AG08396 (cell line): ENCODE measurements around the gene RYR3.
A peak's percentile ranks its signal among the peaks of the same experiment; 100 is the strongest.

Experiments used
- DNase-seq: peaks from one replicate; pipeline ENCODE4 v3.0.0; 2012; ENCODE audit warnings: low spot score, mixed read lengths

The RYR3 gene

DNA sequence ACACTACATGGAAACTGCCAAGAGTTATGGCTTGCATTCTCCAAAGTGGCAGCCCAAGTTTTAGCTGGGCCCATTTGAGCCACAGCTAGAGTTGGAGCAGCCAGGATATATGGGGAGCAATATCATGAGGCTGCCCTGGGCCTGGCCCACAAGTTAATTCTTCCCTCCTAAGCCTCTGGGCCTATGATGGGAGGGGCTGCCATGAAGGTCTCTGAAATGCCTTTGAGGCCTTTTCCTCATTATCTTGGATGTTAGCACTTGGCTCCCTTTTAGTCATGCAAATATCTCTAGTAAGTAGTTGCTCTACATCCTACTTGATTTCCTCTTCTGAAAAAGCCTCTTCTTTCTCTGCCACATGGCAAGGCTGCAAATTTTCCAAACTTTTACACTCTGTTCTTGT, 400.0 kb downstream of the RYR3 start:
- DNase-seq: no peak

DNA sequence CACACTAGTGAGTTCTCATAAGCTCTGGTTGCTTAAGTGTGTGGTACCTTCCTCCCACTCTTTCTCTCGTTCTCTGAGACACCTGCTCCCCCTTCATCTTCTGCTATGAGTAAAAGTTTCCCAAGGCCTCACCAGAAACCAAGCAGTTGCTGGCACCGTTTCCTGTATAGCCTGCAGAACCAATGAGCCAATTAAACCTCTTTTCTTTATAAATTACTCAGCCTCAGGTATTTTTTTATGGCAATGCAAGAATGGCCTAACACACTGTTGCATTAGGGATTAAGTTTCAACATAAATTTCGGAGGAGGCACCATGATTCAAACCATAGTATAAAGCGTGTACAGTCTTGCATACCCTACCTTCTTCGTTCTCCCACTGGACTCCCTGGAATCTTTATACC, 405.3 kb downstream of the RYR3 start:
- no peak for DNase-seq

- no peak for DNase-seq
These were observed 410.2 kb downstream of the RYR3 start for GRCh38 chr15:33720952-33721351.

- no peak for DNase-seq
These were observed 411.4 kb downstream of the RYR3 start for GRCh38 chr15:33722005-33722672.

DNA sequence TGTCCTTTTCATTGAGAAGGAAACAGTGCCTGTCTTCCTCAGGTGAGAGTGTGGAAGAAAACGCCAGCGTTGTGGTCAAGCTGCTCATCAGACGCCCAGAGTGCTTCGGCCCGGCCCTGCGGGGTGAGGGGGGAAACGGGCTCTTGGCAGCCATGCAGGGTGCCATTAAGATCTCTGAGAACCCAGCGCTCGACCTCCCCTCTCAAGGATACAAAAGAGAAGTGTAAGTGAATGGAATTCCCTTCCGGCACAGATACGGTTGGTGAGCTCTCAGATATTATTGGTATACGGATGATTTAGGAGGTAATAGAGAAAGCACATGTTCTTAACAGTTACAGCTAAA, 411.9 kb downstream of the RYR3 start:
- no peak for DNase-seq

GRCh38 chr15:33724321-33725036, 413.7 kb downstream of the RYR3 start:
- no peak for DNase-seq

DNA sequence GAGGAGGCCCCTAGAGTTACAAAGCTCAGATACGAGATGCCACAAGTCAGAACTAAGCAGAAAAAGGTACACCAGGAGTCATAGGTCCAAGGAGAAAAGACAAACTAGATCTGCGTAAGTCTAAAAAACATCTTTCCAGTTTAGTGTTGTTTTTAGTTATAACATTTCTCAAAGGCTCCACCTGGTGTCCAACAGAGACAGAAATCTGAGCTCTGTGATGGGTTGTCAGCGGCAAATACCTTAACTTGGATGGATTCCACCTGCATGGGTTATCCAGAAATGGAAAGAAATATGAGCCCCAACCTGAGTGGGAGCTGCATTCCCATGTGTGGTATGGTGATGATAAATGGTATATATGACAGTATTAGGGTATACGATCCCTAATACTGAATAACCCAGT, 418.9 kb downstream of the RYR3 start:
- DNase-seq: no peak

DNA sequence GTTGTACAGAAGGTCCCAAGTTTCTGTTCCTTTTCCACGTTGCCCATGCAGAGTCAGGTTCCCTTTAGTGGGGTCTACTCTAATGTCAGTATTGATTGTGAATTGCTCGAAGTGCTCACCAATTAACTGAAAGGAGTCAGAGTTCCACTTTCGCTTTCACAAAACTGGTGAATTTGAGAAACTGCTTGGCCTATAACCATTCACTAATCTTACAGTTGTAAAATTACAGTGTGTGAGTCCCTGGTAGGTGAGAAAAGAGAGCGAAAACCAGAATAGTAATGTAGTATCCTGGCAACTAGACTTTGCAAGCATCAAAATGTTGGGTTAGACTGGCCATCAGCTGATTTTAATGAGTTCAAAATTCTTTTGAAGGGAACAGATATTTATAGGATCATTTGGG, 420.0 kb downstream of the RYR3 start:
- DNase-seq: no peak

GRCh38 chr15:33735143-33735542, 424.4 kb downstream of the RYR3 start:
- no peak for DNase-seq

- peak; percentile 17 for DNase-seq
These were observed 425.0 kb downstream of the RYR3 start for GRCh38 chr15:33735637-33736247.

DNA sequence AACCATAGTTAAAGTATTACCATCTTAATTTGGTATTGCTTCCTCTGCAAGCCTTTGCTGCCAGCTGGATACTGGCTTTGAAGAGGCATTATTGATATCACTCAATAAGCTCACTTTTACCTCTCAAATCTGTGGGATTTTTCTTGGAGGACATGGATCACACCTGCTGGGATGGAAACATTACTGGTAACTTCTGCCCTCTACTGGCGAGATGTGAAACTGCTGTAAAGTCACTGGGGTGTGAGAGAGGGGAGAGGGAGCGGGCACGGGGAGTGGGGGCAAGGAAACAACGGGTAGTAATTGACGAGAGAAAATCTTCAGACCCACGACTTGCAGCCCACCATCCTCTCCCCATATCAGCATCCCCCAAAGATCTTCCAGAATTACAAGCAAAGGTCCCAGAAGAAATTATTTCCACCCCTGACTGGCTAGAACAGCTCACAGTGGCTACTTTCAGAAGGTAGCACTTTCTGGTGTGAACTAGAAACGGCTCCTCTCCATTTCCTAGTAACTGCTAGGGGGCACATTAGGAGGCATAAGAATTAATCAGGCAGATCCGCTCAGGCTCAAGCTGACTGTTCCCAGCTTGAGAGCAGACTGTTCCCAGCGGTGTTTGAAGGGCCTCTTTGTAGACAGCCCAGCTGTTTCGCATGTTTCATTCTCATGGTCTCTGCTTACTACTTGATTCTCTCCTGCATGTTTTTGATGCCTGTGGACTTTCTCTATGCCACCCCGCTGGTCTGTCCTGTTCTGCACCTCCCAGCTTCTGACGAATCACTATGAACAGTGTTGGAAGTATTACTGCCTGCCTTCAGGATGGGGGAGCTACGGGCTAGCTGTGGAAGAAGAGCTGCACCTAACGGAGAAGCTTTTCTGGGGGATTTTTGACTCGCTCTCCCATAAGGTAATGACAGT, 427.2 kb downstream of the RYR3 start:
- peak; percentile 47 for DNase-seq

GRCh38 chr15:33738941-33739664, 428.3 kb downstream of the RYR3 start:
- DNase-seq: no peak

DNA sequence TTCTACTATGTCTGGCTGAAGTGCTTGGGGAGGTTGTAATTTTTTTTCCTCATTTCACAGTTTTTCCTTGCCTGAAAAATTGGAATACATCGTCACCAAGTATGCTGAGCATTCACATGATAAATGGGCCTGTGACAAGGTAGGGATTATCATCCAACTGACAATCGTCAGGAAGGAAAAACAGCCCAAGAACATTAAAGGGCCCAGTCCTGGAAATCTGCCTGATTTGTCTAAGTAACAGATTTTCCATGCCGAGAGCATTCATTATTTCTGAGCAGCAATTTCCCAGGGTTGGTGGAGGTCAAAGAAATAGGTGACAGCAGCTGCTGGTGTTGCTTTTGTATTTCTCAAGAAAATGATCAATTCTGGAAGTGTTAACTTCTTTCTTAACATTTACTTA, 431.5 kb downstream of the RYR3 start:
- DNase-seq: no peak

GRCh38 chr15:33742800-33743199, 432.0 kb downstream of the RYR3 start:
- DNase-seq: no peak

DNA sequence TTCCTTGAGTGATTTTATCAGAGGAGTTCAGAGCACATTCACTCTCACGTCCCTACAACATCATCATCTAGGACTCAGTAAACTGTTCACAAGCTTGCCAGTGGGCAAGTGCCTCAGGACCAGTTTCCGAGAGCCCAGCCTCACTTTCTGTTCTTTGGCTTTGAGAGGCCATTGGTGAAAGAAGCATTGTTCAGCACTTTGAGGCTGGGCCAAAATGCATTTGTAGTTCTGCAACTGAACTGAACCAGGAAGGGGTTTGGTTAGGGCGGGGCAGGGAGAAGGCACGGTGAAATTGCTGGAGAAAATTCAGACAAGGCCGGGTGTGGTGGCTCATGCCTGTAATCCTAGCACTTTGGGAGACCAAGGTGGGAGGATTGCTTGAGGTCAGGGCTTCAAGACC, 435.4 kb downstream of the RYR3 start:
- no peak for DNase-seq

- DNase-seq: no peak
These were observed 442.2 kb downstream of the RYR3 start for GRCh38 chr15:33753012-33753411.

- no peak for DNase-seq
These were observed 443.5 kb downstream of the RYR3 start for GRCh38 chr15:33754242-33754641.

DNA sequence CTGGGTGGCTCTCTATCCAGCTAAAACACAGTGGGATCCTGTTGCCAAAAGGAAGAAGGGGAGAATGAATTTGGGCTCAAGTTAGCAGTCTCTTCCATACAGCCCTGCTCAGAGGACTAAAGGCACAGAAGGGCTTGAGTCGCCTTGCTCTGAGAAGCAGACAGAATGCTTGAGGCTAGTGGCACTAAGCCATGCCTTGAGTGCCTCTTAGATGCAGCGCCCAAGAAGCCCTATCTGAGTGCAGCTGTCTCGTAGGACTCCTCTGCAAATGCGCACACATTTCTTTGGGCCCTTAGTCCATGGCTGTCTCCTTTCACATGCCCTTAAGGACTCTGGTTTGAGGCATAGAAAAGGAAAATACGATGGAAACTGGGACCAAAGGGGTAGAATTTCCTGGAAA, 446.2 kb downstream of the RYR3 start:
- DNase-seq: no peak

- no peak for DNase-seq
These were observed 446.9 kb downstream of the RYR3 start for GRCh38 chr15:33757516-33758232.

DNA sequence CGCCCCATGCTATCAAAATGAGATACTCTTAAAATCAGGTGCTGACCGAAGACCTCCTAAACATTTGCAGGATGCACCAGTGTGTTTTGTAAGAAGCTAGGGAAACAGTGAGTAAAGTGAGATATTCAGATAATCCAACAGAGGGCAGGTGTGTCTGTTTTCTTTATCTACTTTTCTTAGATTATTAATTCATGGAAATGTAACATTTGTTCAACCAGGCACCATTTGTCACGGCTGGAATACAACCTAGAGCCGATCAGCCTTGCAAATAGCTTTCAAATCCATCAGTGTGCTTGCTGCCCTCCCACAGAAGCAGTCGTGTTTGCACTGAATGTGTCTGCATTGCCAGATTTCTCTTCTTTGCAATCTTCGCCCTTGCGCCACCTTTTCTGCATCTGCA, 455.6 kb downstream of the RYR3 start:
- no peak for DNase-seq

GRCh38 chr15:33768670-33769190, 458.0 kb downstream of the RYR3 start:
- no peak for DNase-seq
